ENCODE data around the gene SPCS3.
"Not testable (repeated sequence)": the region's sequence is repeated elsewhere in the genome, so short reads cannot be mapped to it uniquely, and the experiment has no call there.

The SPCS3 gene

GRCh38 chr4:176340871-176341685 lies 21.3 kb downstream of the SPCS3 start:
- peaks cover 8% of the 10 kb centered on the region; the same call in 1 of the 2 replicates for H3K9me3 ChIP-seq (ENCODE audit: insufficient read depth, low read depth, low read length)

GRCh38 chr4:176342384-176342783 lies 22.6 kb downstream of the SPCS3 start:
- no peak for TF ChIP-seq CTCF (conservative IDR thresholded peaks at IDR 0.05; ENCODE audit: low read length)
- no peak for TF ChIP-seq EZH2phosphoT487 (IDR thresholded peaks at IDR 0.05; ENCODE audit: borderline replicate concordance)
- Histone ChIP-seq H3K27me3 (ENCODE audit: insufficient read depth, low read length, poor library complexity, severe bottlenecking) (no peaks in the 10 kb centered on the region), H3K36me3 (ENCODE audit: insufficient read depth, low read length) (no peaks in the 10 kb centered on the region), H2AFZ (ENCODE audit: low read length) (no peak overlapping the region), H3F3A (ENCODE audit: low read depth) (no peaks in the 10 kb centered on the region), H3K9me3 (ENCODE audit: insufficient read depth, low read depth, low read length) (peaks cover 8% of the 10 kb centered on the region; the same call in 1 of the 2 replicates), H3K4me2 (ENCODE audit: low read depth, low read length, poor library complexity, severe bottlenecking) (no peak overlapping the region), H3K9me2 (replicated peaks; ENCODE audit: low read depth, low read length) (no peaks in the 10 kb centered on the region), H3K4me3 (ENCODE audit: low read length, poor library complexity, severe bottlenecking) (no peak overlapping the region), H3K4me1 (ENCODE audit: insufficient read depth, low read length, poor library complexity, severe bottlenecking) (no peaks in the 10 kb centered on the region), H4K20me1 (ENCODE audit: insufficient read depth, low read length, poor library complexity, severe bottlenecking) (no peaks in the 10 kb centered on the region), H3K9ac (ENCODE audit: low read depth, low read length, poor library complexity, severe bottlenecking) (no peak overlapping the region), H3K79me2 (ENCODE audit: insufficient read depth, low read length) (no peaks in the 10 kb centered on the region)

More at GRCh38 chr4:176340871-176341685, 21.3 kb downstream of the SPCS3 start:
- H3F3A ChIP-seq (ENCODE audit: low read depth): no peaks in the 10 kb centered on the region
- H2AFZ ChIP-seq (ENCODE audit: low read length): no peak overlapping the region
- no peaks in the 10 kb centered on the region for H3K36me3 ChIP-seq (ENCODE audit: insufficient read depth, low read length)
- no peak overlapping the region for H3K4me2 ChIP-seq (ENCODE audit: low read depth, low read length, poor library complexity, severe bottlenecking)
- no peaks in the 10 kb centered on the region for H3K27me3 ChIP-seq (ENCODE audit: insufficient read depth, low read length, poor library complexity, severe bottlenecking)
- H4K20me1 ChIP-seq (ENCODE audit: insufficient read depth, low read length, poor library complexity, severe bottlenecking): no peaks in the 10 kb centered on the region
- no peak overlapping the region for H3K9ac ChIP-seq (ENCODE audit: low read depth, low read length, poor library complexity, severe bottlenecking)
- H3K79me2 ChIP-seq (ENCODE audit: insufficient read depth, low read length): no peaks in the 10 kb centered on the region
- H3K4me1 ChIP-seq (ENCODE audit: insufficient read depth, low read length, poor library complexity, severe bottlenecking): no peaks in the 10 kb centered on the region
- no peak overlapping the region for H3K4me3 ChIP-seq (ENCODE audit: low read length, poor library complexity, severe bottlenecking)
- no peak for TF ChIP-seq EZH2phosphoT487 (IDR thresholded peaks at IDR 0.05; ENCODE audit: borderline replicate concordance)
- peak; percentile 79 for TF ChIP-seq CTCF (conservative IDR thresholded peaks at IDR 0.05; ENCODE audit: low read length)
- H3K9me2 ChIP-seq (replicated peaks; ENCODE audit: low read depth, low read length): no peaks in the 10 kb centered on the region

GRCh38 chr4:176343286-176343685 lies 23.5 kb downstream of the SPCS3 start:
- no peak for TF ChIP-seq EZH2phosphoT487 (IDR thresholded peaks at IDR 0.05; ENCODE audit: borderline replicate concordance)
- TF ChIP-seq CTCF (conservative IDR thresholded peaks at IDR 0.05; ENCODE audit: low read length): no peak

GRCh38 chr4:176345346-176345745 lies 25.6 kb downstream of the SPCS3 start:
- not testable (repeated sequence) for H3F3A ChIP-seq (ENCODE audit: low read depth); H3K27me3 ChIP-seq (ENCODE audit: insufficient read depth, low read length, poor library complexity, severe bottlenecking); H3K4me3 ChIP-seq (ENCODE audit: low read length, poor library complexity, severe bottlenecking); H4K20me1 ChIP-seq (ENCODE audit: insufficient read depth, low read length, poor library complexity, severe bottlenecking); H3K4me2 ChIP-seq (ENCODE audit: low read depth, low read length, poor library complexity, severe bottlenecking); H2AFZ ChIP-seq (ENCODE audit: low read length); H3K9ac ChIP-seq (ENCODE audit: low read depth, low read length, poor library complexity, severe bottlenecking); H3K79me2 ChIP-seq (ENCODE audit: insufficient read depth, low read length); H3K4me1 ChIP-seq (ENCODE audit: insufficient read depth, low read length, poor library complexity, severe bottlenecking); H3K36me3 ChIP-seq (ENCODE audit: insufficient read depth, low read length); H3K9me2 ChIP-seq (replicated peaks; ENCODE audit: low read depth, low read length); H3K9me3 ChIP-seq (ENCODE audit: insufficient read depth, low read depth, low read length)

More at GRCh38 chr4:176343286-176343685, 23.5 kb downstream of the SPCS3 start:
- Histone ChIP-seq H3K9me3 (ENCODE audit: insufficient read depth, low read depth, low read length) (peaks cover 8% of the 10 kb centered on the region; the same call in 1 of the 2 replicates), H3K27me3 (ENCODE audit: insufficient read depth, low read length, poor library complexity, severe bottlenecking) (no peaks in the 10 kb centered on the region), H3K9me2 (replicated peaks; ENCODE audit: low read depth, low read length) (no peaks in the 10 kb centered on the region), H3F3A (ENCODE audit: low read depth) (no peaks in the 10 kb centered on the region), H3K9ac (ENCODE audit: low read depth, low read length, poor library complexity, severe bottlenecking) (no peak overlapping the region), H4K20me1 (ENCODE audit: insufficient read depth, low read length, poor library complexity, severe bottlenecking) (no peaks in the 10 kb centered on the region), H3K79me2 (ENCODE audit: insufficient read depth, low read length) (no peaks in the 10 kb centered on the region), H3K4me2 (ENCODE audit: low read depth, low read length, poor library complexity, severe bottlenecking) (no peak overlapping the region), H2AFZ (ENCODE audit: low read length) (no peak overlapping the region), H3K4me1 (ENCODE audit: insufficient read depth, low read length, poor library complexity, severe bottlenecking) (no peaks in the 10 kb centered on the region), H3K4me3 (ENCODE audit: low read length, poor library complexity, severe bottlenecking) (no peak overlapping the region), H3K36me3 (ENCODE audit: insufficient read depth, low read length) (no peaks in the 10 kb centered on the region)

- not testable (repeated sequence) for H4K20me1 ChIP-seq (ENCODE audit: insufficient read depth, low read length, poor library complexity, severe bottlenecking); H3K27me3 ChIP-seq (ENCODE audit: insufficient read depth, low read length, poor library complexity, severe bottlenecking); H3K9ac ChIP-seq (ENCODE audit: low read depth, low read length, poor library complexity, severe bottlenecking); H3K36me3 ChIP-seq (ENCODE audit: insufficient read depth, low read length); H2AFZ ChIP-seq (ENCODE audit: low read length); H3K4me2 ChIP-seq (ENCODE audit: low read depth, low read length, poor library complexity, severe bottlenecking); H3F3A ChIP-seq (ENCODE audit: low read depth); H3K9me2 ChIP-seq (replicated peaks; ENCODE audit: low read depth, low read length); H3K79me2 ChIP-seq (ENCODE audit: insufficient read depth, low read length); H3K4me1 ChIP-seq (ENCODE audit: insufficient read depth, low read length, poor library complexity, severe bottlenecking); H3K4me3 ChIP-seq (ENCODE audit: low read length, poor library complexity, severe bottlenecking); H3K9me3 ChIP-seq (ENCODE audit: insufficient read depth, low read depth, low read length)
Measured at GRCh38 chr4:176346836-176347235, 27.1 kb downstream of the SPCS3 start.
